Ishikawa (cell line): ENCODE measurements around the gene GATAD2B.

Source experiments
- CEBPB ChIP-seq: IDR thresholded peaks from 2 replicates; pipeline ENCODE4 v1.6.1; 2012
- CREB1 ChIP-seq: IDR thresholded peaks from 2 replicates; pipeline ENCODE4 v1.6.1; 2012; ENCODE audit warnings: low read depth
- EGR1 ChIP-seq: IDR thresholded peaks from 2 replicates; pipeline ENCODE4 v1.6.1; 2012
- RAD21 ChIP-seq: IDR thresholded peaks from 2 replicates; pipeline ENCODE4 v1.6.1; 2012; ENCODE audit warnings: low read depth
- TAF1 ChIP-seq: IDR thresholded peaks from 2 replicates; pipeline ENCODE4 v1.6.1; 2012; ENCODE audit warnings: low read depth, mild to moderate bottlenecking
- TF ChIP-seq, protein P1 (sequence below): IDR thresholded peaks from 2 replicates; pipeline ENCODE4 v1.6.1; 2012; ENCODE audit warnings: low read depth, mild to moderate bottlenecking
- TF ChIP-seq, protein P2 (sequence below): IDR thresholded peaks from 2 replicates; pipeline ENCODE4 v1.6.1; 2012

DNA sequence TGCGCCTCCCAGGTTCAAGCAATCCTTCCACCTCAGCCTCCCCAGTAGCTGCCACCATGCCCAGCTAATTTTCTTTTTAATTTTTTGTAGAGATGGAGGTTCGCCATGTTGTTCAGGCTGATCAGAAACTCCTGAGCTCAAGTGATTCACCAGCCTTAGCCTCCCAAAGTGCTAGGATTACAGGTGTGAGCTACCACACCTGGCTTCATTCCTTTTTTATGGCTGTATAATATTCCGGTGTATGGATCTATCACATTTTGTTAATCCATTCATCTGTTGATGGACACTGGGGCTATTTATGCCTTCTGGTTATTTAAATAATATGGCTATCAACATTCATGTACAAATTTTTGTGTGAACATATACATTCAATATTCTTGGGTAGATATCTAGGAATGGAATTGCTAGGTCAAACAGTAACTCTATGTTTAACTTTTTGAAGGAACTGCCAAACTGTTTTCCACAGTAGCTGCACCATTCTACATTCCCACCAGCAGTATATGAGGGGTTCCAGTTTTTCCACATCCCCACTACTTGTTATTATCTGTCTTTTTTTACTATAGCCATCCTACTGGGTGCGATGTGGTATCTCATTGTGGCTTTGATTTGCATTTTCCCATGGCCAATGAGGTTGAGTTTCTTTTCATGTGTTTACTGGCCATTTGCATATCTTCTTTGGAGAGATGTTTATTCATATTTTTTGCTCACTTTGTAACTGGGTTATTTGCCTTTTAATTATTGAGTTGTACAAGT lies 136.6 kb downstream of the GATAD2B start:
- TF ChIP-seq TAF1 (no peak), CEBPB (no peak), RAD21 (no peak), CREB1 (no peak), EGR1 (no peak)
- TF ChIP-seq, protein P1, sequence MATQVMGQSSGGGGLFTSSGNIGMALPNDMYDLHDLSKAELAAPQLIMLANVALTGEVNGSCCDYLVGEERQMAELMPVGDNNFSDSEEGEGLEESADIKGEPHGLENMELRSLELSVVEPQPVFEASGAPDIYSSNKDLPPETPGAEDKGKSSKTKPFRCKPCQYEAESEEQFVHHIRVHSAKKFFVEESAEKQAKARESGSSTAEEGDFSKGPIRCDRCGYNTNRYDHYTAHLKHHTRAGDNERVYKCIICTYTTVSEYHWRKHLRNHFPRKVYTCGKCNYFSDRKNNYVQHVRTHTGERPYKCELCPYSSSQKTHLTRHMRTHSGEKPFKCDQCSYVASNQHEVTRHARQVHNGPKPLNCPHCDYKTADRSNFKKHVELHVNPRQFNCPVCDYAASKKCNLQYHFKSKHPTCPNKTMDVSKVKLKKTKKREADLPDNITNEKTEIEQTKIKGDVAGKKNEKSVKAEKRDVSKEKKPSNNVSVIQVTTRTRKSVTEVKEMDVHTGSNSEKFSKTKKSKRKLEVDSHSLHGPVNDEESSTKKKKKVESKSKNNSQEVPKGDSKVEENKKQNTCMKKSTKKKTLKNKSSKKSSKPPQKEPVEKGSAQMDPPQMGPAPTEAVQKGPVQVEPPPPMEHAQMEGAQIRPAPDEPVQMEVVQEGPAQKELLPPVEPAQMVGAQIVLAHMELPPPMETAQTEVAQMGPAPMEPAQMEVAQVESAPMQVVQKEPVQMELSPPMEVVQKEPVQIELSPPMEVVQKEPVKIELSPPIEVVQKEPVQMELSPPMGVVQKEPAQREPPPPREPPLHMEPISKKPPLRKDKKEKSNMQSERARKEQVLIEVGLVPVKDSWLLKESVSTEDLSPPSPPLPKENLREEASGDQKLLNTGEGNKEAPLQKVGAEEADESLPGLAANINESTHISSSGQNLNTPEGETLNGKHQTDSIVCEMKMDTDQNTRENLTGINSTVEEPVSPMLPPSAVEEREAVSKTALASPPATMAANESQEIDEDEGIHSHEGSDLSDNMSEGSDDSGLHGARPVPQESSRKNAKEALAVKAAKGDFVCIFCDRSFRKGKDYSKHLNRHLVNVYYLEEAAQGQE: no peak
- TF ChIP-seq, protein P2, sequence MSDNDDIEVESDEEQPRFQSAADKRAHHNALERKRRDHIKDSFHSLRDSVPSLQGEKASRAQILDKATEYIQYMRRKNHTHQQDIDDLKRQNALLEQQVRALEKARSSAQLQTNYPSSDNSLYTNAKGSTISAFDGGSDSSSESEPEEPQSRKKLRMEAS: no peak
